ENCODE data around the gene RAB30. TPM values are rescaled to one million over a fixed set of nuclear protein-coding genes. Genes with fewer than 3 reads are reported as not detected.

RAB30 gene
- polyA plus RNA-seq, 3 donors = 0.11 to 0.67 (median 0.54) TPM

- Mint-ChIP-seq H3K4me3 (no peak overlapping the region), H3K36me3 (no peaks in the 10 kb centered on the region), H3K9me3 (peaks cover 0 to 12% (median 0%) of the 10 kb centered on the region in 7 donors), H3K4me1 (no peaks in the 10 kb centered on the region), H3K27me3 (ENCODE audit: low read depth in 3 of 3) (peaks cover 0 to 2% (median 2%) of the 10 kb centered on the region in 3 donors), H3K27ac (no peak overlapping the region)
- DNase-seq = no peak
- H3K4me2 ChIP-seq (replicated peaks; ENCODE audit: extremely low read depth, low read length, poor library complexity, severe bottlenecking) = no peak overlapping the region
- TF ChIP-seq, protein P1, sequence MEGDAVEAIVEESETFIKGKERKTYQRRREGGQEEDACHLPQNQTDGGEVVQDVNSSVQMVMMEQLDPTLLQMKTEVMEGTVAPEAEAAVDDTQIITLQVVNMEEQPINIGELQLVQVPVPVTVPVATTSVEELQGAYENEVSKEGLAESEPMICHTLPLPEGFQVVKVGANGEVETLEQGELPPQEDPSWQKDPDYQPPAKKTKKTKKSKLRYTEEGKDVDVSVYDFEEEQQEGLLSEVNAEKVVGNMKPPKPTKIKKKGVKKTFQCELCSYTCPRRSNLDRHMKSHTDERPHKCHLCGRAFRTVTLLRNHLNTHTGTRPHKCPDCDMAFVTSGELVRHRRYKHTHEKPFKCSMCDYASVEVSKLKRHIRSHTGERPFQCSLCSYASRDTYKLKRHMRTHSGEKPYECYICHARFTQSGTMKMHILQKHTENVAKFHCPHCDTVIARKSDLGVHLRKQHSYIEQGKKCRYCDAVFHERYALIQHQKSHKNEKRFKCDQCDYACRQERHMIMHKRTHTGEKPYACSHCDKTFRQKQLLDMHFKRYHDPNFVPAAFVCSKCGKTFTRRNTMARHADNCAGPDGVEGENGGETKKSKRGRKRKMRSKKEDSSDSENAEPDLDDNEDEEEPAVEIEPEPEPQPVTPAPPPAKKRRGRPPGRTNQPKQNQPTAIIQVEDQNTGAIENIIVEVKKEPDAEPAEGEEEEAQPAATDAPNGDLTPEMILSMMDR (IDR thresholded peaks at IDR 0.05) = no peak
- H3K9ac ChIP-seq (ENCODE audit: insufficient read depth, low read length, poor library complexity, severe bottlenecking) = no peak overlapping the region
- no peak overlapping the region for H3K27ac ChIP-seq (ENCODE audit: low read depth in 1 of 2, low read length in 2 of 2)
- H3K27me3 ChIP-seq (ENCODE audit: control insufficient read depth in 2 of 2, insufficient read depth in 2 of 2, low read length in 2 of 2) = no peaks in the 10 kb centered on the region
- H3K4me3 ChIP-seq (replicated peaks in 1 of 3; ENCODE audit: low read depth in 2 of 3, low read length in 3 of 3) = no peak overlapping the region
- H3K4me1 ChIP-seq (ENCODE audit: control insufficient read depth in 1 of 2, insufficient read depth in 2 of 2, low read length in 2 of 2) = no peaks in the 10 kb centered on the region
- H3K36me3 ChIP-seq (replicated peaks in 1 of 2; ENCODE audit: control insufficient read depth in 1 of 2, insufficient read depth in 2 of 2, low read length in 2 of 2) = no peaks in the 10 kb centered on the region
- H3K9me3 ChIP-seq (replicated peaks in 1 of 2; ENCODE audit: control insufficient read depth in 1 of 2, insufficient read depth in 1 of 2, low read length in 2 of 2) = peaks cover 0 to 13% of the 10 kb centered on the region in 2 donors
- no peak overlapping the region for H2AFZ ChIP-seq (ENCODE audit: insufficient read depth, low read depth, low read length, poor library complexity, severe bottlenecking)
- H3K79me2 ChIP-seq (ENCODE audit: insufficient read depth, low read length) = no peaks in the 10 kb centered on the region
- H4K20me1 ChIP-seq (ENCODE audit: insufficient read depth, low read length) = no peaks in the 10 kb centered on the region
- intact Hi-C loops (cut with micrococcal nuclease) = no loop called here
- WGBS (ENCODE audit: insufficient coverage) = no CpG with 5 or more reads among the region's 2 CpGs
Measured at GRCh38 chr11:83025267-83025704, 46.4 kb downstream of the RAB30 start.

- Histone ChIP-seq H3K27me3 (ENCODE audit: control insufficient read depth in 2 of 2, insufficient read depth in 2 of 2, low read length in 2 of 2) (no peaks in the 10 kb centered on the region), H4K20me1 (ENCODE audit: insufficient read depth, low read length) (no peaks in the 10 kb centered on the region), H3K4me2 (replicated peaks; ENCODE audit: extremely low read depth, low read length, poor library complexity, severe bottlenecking) (no peak overlapping the region), H3K9ac (ENCODE audit: insufficient read depth, low read length, poor library complexity, severe bottlenecking) (no peak overlapping the region), H3K36me3 (replicated peaks in 1 of 2; ENCODE audit: control insufficient read depth in 1 of 2, insufficient read depth in 2 of 2, low read length in 2 of 2) (no peaks in the 10 kb centered on the region), H3K27ac (ENCODE audit: low read depth in 1 of 2, low read length in 2 of 2) (no peak overlapping the region), H3K79me2 (ENCODE audit: insufficient read depth, low read length) (no peaks in the 10 kb centered on the region), H3K9me3 (replicated peaks in 1 of 2; ENCODE audit: control insufficient read depth in 1 of 2, insufficient read depth in 1 of 2, low read length in 2 of 2) (peaks cover 0 to 20% of the 10 kb centered on the region in 2 donors), H3K4me3 (replicated peaks in 1 of 3; ENCODE audit: low read depth in 2 of 3, low read length in 3 of 3) (no peak overlapping the region), H2AFZ (ENCODE audit: insufficient read depth, low read depth, low read length, poor library complexity, severe bottlenecking) (no peak overlapping the region), H3K4me1 (ENCODE audit: control insufficient read depth in 1 of 2, insufficient read depth in 2 of 2, low read length in 2 of 2) (no peaks in the 10 kb centered on the region)
- 88% methylated on average over 1 of the region's 3 CpGs for WGBS (ENCODE audit: insufficient coverage)
- peaks cover 0 to 2% (median 2%) of the 10 kb centered on the region in 3 donors for H3K27me3 Mint-ChIP-seq (ENCODE audit: low read depth in 3 of 3)
- intact Hi-C loops (cut with micrococcal nuclease) = no loop called here
- no peak for DNase-seq
- H3K27ac Mint-ChIP-seq = no peak overlapping the region
- H3K36me3 Mint-ChIP-seq = no peaks in the 10 kb centered on the region
- H3K9me3 Mint-ChIP-seq = peaks cover 0 to 15% (median 0%) of the 10 kb centered on the region in 7 donors
- no peaks in the 10 kb centered on the region for H3K4me1 Mint-ChIP-seq
- TF ChIP-seq, protein P1 (IDR thresholded peaks at IDR 0.05) = no peak
- H3K4me3 Mint-ChIP-seq = no peak overlapping the region
Measured at GRCh38 chr11:83024270-83024854, 47.3 kb downstream of the RAB30 start.

Data from CD14-positive monocyte (primary cell).